SU-DHL-6 (cell line): ENCODE results near the gene NCOA3.

Experiments
- H2AFZ ChIP-seq: fragments of 200-600 bp; sonication (generic); 2 replicates; pipeline ENCODE4 v1.6.1; 2014; ENCODE audit warnings: low read depth, mild to moderate bottlenecking, moderate library complexity, mixed read lengths, antibody characterized with exemption, low read length; ENCODE audit not compliant: severe bottlenecking
- H3F3A ChIP-seq: fragments of 200-600 bp; shearing (Covaris generic); 2 replicates; pipeline ENCODE4 v1.6.0; 2016; ENCODE audit warnings: antibody characterized with exemption, mild to moderate bottlenecking; ENCODE audit not compliant: insufficient read depth
- H3K27ac ChIP-seq: fragments of 200-600 bp; sonication (generic); 2 replicates; pipeline ENCODE4 v1.5.1; 2016; ENCODE audit warnings: low read depth, mild to moderate bottlenecking, low read length, moderate library complexity, mixed read lengths
- H3K27me3 ChIP-seq: fragments of 200-600 bp; sonication (generic), shearing (Covaris generic); 2 replicates; pipeline ENCODE4 v1.6.0; 2014; ENCODE audit warnings: mild to moderate bottlenecking, low read length
- H3K36me3 ChIP-seq: fragments of 200-600 bp; sonication (generic); 2 replicates; pipeline ENCODE4 v1.6.1; 2014; ENCODE audit warnings: mild to moderate bottlenecking, low read length, mixed read lengths
- H3K4me2 ChIP-seq: fragments of 300-600, 200-600 bp; shearing (Covaris generic), sonication (generic); 2 replicates; pipeline ENCODE4 v1.6.0; 2014; ENCODE audit warnings: low read length, low read depth, mild to moderate bottlenecking; ENCODE audit not compliant: poor library complexity, severe bottlenecking
- H3K4me3 ChIP-seq: fragments of 200-600 bp; sonication (generic); 2 replicates; pipeline ENCODE4 v1.5.1; 2014; ENCODE audit warnings: antibody characterized with exemption, low read length, mild to moderate bottlenecking, mixed read lengths; ENCODE audit not compliant: insufficient read depth, poor library complexity, severe bottlenecking
- H3K79me2 ChIP-seq: fragments of 200-600 bp; sonication (generic); 2 replicates; pipeline ENCODE4 v1.6.1; 2014; ENCODE audit warnings: mild to moderate bottlenecking, low read length, moderate library complexity; ENCODE audit not compliant: insufficient read depth
- H3K9ac ChIP-seq: fragments of 200-600 bp; sonication (generic); 2 replicates; pipeline ENCODE4 v1.7.0; 2014; ENCODE audit warnings: mild to moderate bottlenecking, low read length
- H3K9me2 ChIP-seq: fragments of 200-600 bp; sonication (generic); replicated peaks from 2 replicates; pipeline ENCODE4 v1.6.1; 2014; ENCODE audit warnings: low read length; ENCODE audit not compliant: insufficient read depth
- H3K9me3 ChIP-seq: fragments of 200-600 bp; sonication (generic); 2 replicates; pipeline ENCODE4 v1.6.1; 2014; ENCODE audit warnings: low read length, mixed read lengths; ENCODE audit not compliant: insufficient read depth
- H4K20me1 ChIP-seq: fragments of 200-600 bp; sonication (generic); 2 replicates; pipeline ENCODE4 v1.6.1; 2014; ENCODE audit warnings: low read depth, mild to moderate bottlenecking, antibody characterized with exemption, low read length, moderate library complexity, mixed read lengths
- CTCF ChIP-seq: fragments of 200-600 bp; sonication (generic); IDR thresholded peaks from one replicate; pipeline ENCODE4 v1.5.1; 2017; ENCODE audit warnings: antibody characterized with exemption, mild to moderate bottlenecking, low read length, moderate library complexity; ENCODE audit not compliant: insufficient read depth, poor library complexity, severe bottlenecking
- EZH2phosphoT487 ChIP-seq: fragments of 200-600 bp; sonication (generic), shearing (Covaris generic); conservative IDR thresholded peaks from 2 replicates; pipeline ENCODE4 v1.6.1; 2018; ENCODE audit warnings: mild to moderate bottlenecking, antibody characterized with exemption, low read length, moderate library complexity, mixed read lengths

NCOA3 gene

GRCh38 chr20:47669927-47670890 is 168.5 kb downstream of the NCOA3 start:
- H3K9me3 ChIP-seq, result no peaks in the 10 kb centered on the region
- no peaks in the 10 kb centered on the region for H3K27me3 ChIP-seq
- no peak overlapping the region for H3K27ac ChIP-seq
- H3K79me2 ChIP-seq, result no peaks in the 10 kb centered on the region
- no peaks in the 10 kb centered on the region for H4K20me1 ChIP-seq
- no peak overlapping the region for H3K4me3 ChIP-seq
- no peak for TF ChIP-seq CTCF
- no peak for TF ChIP-seq EZH2phosphoT487
- no peak overlapping the region for H2AFZ ChIP-seq
- H3F3A ChIP-seq, result peaks cover 15% of the 10 kb centered on the region
- no peak overlapping the region for H3K9ac ChIP-seq
- H3K9me2 ChIP-seq, result no peaks in the 10 kb centered on the region
- H3K4me2 ChIP-seq, result no peak overlapping the region
- H3K36me3 ChIP-seq, result no peaks in the 10 kb centered on the region

GRCh38 chr20:47670913-47671312 is 169.2 kb downstream of the NCOA3 start:
- no peaks in the 10 kb centered on the region for H4K20me1 ChIP-seq
- no peak overlapping the region for H3K4me2 ChIP-seq
- no peak overlapping the region for H3K4me3 ChIP-seq
- H3K9ac ChIP-seq, result no peak overlapping the region
- no peaks in the 10 kb centered on the region for H3K9me2 ChIP-seq
- H3K9me3 ChIP-seq, result no peaks in the 10 kb centered on the region
- no peaks in the 10 kb centered on the region for H3K27me3 ChIP-seq
- H3K27ac ChIP-seq, result no peak overlapping the region
- H3F3A ChIP-seq, result peaks cover 15% of the 10 kb centered on the region
- no peaks in the 10 kb centered on the region for H3K79me2 ChIP-seq
- no peak overlapping the region for H2AFZ ChIP-seq
- H3K36me3 ChIP-seq, result no peaks in the 10 kb centered on the region
- TF ChIP-seq EZH2phosphoT487 (no peak), CTCF (no peak)

- TF ChIP-seq EZH2phosphoT487, result no peak
- H3K9me2 ChIP-seq, result no peaks in the 10 kb centered on the region
- H3K4me3 ChIP-seq, result no peak overlapping the region
- H3K9me3 ChIP-seq, result no peaks in the 10 kb centered on the region
- H3K4me2 ChIP-seq, result no peak overlapping the region
- H2AFZ ChIP-seq, result no peak overlapping the region
- H3K36me3 ChIP-seq, result no peaks in the 10 kb centered on the region
- no peaks in the 10 kb centered on the region for H4K20me1 ChIP-seq
- no peak overlapping the region for H3K9ac ChIP-seq
- H3K27ac ChIP-seq, result no peak overlapping the region
- no peaks in the 10 kb centered on the region for H3K79me2 ChIP-seq
- H3K27me3 ChIP-seq, result no peaks in the 10 kb centered on the region
- H3F3A ChIP-seq, result peaks cover 10% of the 10 kb centered on the region
These were observed 170.5 kb downstream of the NCOA3 start for GRCh38 chr20:47672166-47672565.
